Measurements from ENCODE around the gene MTREX. TPM values are rescaled to one million over a fixed set of nuclear protein-coding genes. Genes with fewer than 3 reads are reported as not detected.
A peak's percentile ranks its signal among the peaks of the same experiment; 100 is the strongest.

The MTREX gene
- total RNA-seq, 6 experiments from 2014 or later, result 65.1 to 78.2 (median 70.1) TPM

DNA sequence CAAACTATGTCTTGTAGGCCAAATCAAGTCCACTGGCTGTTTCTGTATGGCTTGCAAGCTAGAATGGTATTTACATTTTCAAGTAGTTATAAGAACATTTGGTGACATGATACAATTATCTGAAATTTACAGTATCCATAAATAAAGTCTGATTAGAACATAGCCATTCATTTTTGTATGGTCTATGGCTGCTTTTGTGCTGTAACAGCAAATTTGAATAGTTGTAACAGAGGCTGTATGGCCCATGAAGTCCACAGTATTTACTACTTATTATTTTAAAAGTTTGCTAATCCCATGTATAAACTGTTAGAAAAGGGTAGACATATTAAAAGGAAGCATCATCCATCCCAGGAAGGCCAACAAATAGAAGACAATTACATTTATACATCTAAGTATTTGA lies 18.0 kb upstream of the MTREX start:
- TF ChIP-seq CTCF (IDR thresholded peaks at IDR 0.05), result no peak
- Mint-ChIP-seq H3K27me3 (ENCODE audit: insufficient read depth) (no peaks in the 10 kb centered on the region), H3K27ac (no peak overlapping the region), H3K4me3 (no peak overlapping the region), H3K36me3 (ENCODE audit: low read depth) (peaks cover 45% of the 10 kb centered on the region), H3K4me1 (ENCODE audit: low read depth) (no peaks in the 10 kb centered on the region), H3K9me3 (peaks cover 7% of the 10 kb centered on the region)
- DNase-seq, result no peak

- Mint-ChIP-seq H3K4me1 (ENCODE audit: low read depth) (no peaks in the 10 kb centered on the region), H3K4me3 (no peak overlapping the region), H3K36me3 (ENCODE audit: low read depth) (peaks cover 54% of the 10 kb centered on the region), H3K9me3 (peaks cover 17% of the 10 kb centered on the region), H3K27ac (no peak overlapping the region), H3K27me3 (ENCODE audit: insufficient read depth) (no peaks in the 10 kb centered on the region)
- no peak for DNase-seq
- no peak for TF ChIP-seq CTCF (IDR thresholded peaks at IDR 0.05)
These were observed 16.8 kb upstream of the MTREX start for GRCh38 chr5:55290991-55291390.

DNA sequence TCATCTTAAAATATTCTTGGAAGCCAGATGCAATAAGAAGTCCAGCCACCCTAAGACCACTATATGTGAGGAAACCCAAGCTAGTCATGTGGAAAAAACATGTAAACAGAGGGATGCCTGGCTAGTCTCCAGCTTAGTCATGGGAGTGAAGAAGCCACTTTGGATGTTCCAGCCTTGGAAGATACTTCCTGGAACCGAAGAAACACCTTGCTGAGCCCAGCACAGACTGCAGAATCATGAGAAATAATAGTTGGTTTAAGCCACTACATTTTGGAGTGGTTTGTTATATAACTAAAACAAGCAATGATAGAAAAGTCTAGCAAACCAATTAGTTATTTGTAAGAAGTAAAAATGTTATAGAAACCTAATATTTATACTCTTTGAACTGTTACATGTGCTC lies 12.9 kb upstream of the MTREX start:
- peaks cover 27% of the 10 kb centered on the region for H3K9me3 Mint-ChIP-seq
- no peak for DNase-seq
- H3K27ac Mint-ChIP-seq, result no peak overlapping the region
- H3K4me3 Mint-ChIP-seq, result no peak overlapping the region
- no peak for TF ChIP-seq CTCF (IDR thresholded peaks at IDR 0.05)
- H3K4me1 Mint-ChIP-seq (ENCODE audit: low read depth), result no peaks in the 10 kb centered on the region
- peaks cover 73% of the 10 kb centered on the region for H3K36me3 Mint-ChIP-seq (ENCODE audit: low read depth)
- no peaks in the 10 kb centered on the region for H3K27me3 Mint-ChIP-seq (ENCODE audit: insufficient read depth)

GRCh38 chr5:55300890-55301289 lies 6.9 kb upstream of the MTREX start:
- no peak for TF ChIP-seq CTCF (IDR thresholded peaks at IDR 0.05)
- Mint-ChIP-seq H3K27me3 (ENCODE audit: insufficient read depth) (no peaks in the 10 kb centered on the region; the same call in 1 of the 2 replicates), H3K36me3 (ENCODE audit: low read depth) (peaks cover 59% of the 10 kb centered on the region), H3K4me3 (no peak overlapping the region), H3K4me1 (ENCODE audit: low read depth) (no peaks in the 10 kb centered on the region; the same call in none of the 2 replicates), H3K9me3 (peaks cover 38% of the 10 kb centered on the region), H3K27ac (no peak overlapping the region)
- no peak for DNase-seq

DNA sequence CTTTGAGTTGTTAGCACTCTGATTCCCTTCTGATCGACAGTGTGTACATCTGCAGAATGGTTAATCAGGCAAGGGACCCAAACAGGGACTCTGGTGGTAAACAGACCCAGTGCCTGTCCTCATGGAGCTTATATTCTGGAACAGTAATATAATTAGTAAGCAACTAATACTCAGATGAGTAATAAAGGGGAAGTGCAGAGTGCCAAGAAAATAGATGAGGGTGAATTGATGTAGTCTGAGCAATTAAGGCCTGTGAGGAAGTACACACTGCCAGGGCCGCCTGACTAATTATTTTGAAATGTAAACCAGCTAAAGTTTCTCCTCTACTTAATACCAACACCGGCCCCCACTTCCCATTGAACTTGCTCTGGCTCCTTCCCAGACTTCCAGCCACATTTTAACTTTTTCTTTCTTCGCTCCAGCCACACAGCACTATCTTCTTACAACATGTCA lies 4.5 kb upstream of the MTREX start:
- Mint-ChIP-seq H3K9me3 (peaks cover 37% of the 10 kb centered on the region), H3K4me1 (ENCODE audit: low read depth) (no peaks in the 10 kb centered on the region; the same call in none of the 2 replicates), H3K4me3 (peak overlapping the region; percentile 67), H3K36me3 (ENCODE audit: low read depth) (peaks cover 38% of the 10 kb centered on the region), H3K27me3 (ENCODE audit: insufficient read depth) (no peaks in the 10 kb centered on the region; the same call in 1 of the 2 replicates), H3K27ac (peak overlapping the region; percentile 76)
- DNase-seq, result peak; percentile 91
- no peak for TF ChIP-seq CTCF (IDR thresholded peaks at IDR 0.05)

Measured in HFFc6 (cell line).